OCI-LY1 (cell line): ENCODE results near the gene GBA2.

Experiments
- H2AFZ ChIP-seq: fragments of 200-600 bp; sonication (generic), shearing (Covaris generic); 2 replicates; pipeline ENCODE4 v1.6.0; 2014; ENCODE audit warnings: antibody characterized with exemption, mild to moderate bottlenecking, low read length
- H3F3A ChIP-seq: fragments of 200-600 bp; sonication (generic), shearing (Covaris generic); 2 replicates; pipeline ENCODE4 v1.6.0; 2014; ENCODE audit warnings: mild to moderate bottlenecking, antibody characterized with exemption, low read length, moderate library complexity; ENCODE audit not compliant: insufficient read depth
- H3K27ac ChIP-seq: fragments of 200-600 bp; sonication (generic); 2 replicates; pipeline ENCODE4 v1.5.1; 2014; ENCODE audit warnings: low read length, mixed run types, mild to moderate bottlenecking, low read depth; ENCODE audit not compliant: poor library complexity, severe bottlenecking
- H3K27me3 ChIP-seq: fragments of 200-600 bp; sonication (generic); 2 replicates; pipeline ENCODE4 v1.6.0; 2014; ENCODE audit warnings: antibody characterized with exemption, mild to moderate bottlenecking, low read length, moderate library complexity; ENCODE audit not compliant: insufficient read depth
- H3K36me3 ChIP-seq: fragments of 200-600 bp; sonication (generic); 2 replicates; pipeline ENCODE4 v1.6.1; 2014; ENCODE audit warnings: mild to moderate bottlenecking, antibody characterized with exemption, low read length, moderate library complexity, mixed read lengths; ENCODE audit not compliant: insufficient read depth
- H3K4me1 ChIP-seq: fragments of 200-600 bp; sonication (generic); 2 replicates; pipeline ENCODE4 v1.5.1; 2014; ENCODE audit warnings: mild to moderate bottlenecking, low read length, moderate library complexity; ENCODE audit not compliant: insufficient read depth, severe bottlenecking
- H3K4me2 ChIP-seq: fragments of 200-600 bp; sonication (generic), shearing (Covaris generic); 2 replicates; pipeline ENCODE4 v1.6.1; 2014; ENCODE audit warnings: low read length
- H3K4me3 ChIP-seq: fragments of 200-600 bp; sonication (generic); 2 replicates; pipeline ENCODE4 v1.5.1; 2014; ENCODE audit warnings: low read length, low read depth, mild to moderate bottlenecking, mixed read lengths; ENCODE audit not compliant: poor library complexity, severe bottlenecking
- H3K79me2 ChIP-seq: fragments of 200-600 bp; shearing (Covaris generic); 2 replicates; pipeline ENCODE4 v1.6.1; 2016; ENCODE audit warnings: mixed run types, low read length, mixed read lengths; ENCODE audit not compliant: insufficient read depth
- H3K9ac ChIP-seq: fragments of 200-600 bp; sonication (generic), shearing (Covaris generic); 2 replicates; pipeline ENCODE4 v1.6.1; 2014; ENCODE audit warnings: mild to moderate bottlenecking, low read length, mixed read lengths
- H3K9me2 ChIP-seq: fragments of 200-600 bp; sonication (generic), shearing (Covaris generic); 2 replicates; pipeline ENCODE4 v1.6.1; 2014; ENCODE audit warnings: low read depth, mild to moderate bottlenecking, low read length, mixed read lengths
- H3K9me3 ChIP-seq: fragments of 200-600 bp; shearing (Covaris generic); 2 replicates; pipeline ENCODE4 v1.6.1; 2014; ENCODE audit warnings: low read length, mixed read lengths
- H4K20me1 ChIP-seq: fragments of 200-600 bp; sonication (generic), shearing (Covaris generic); 2 replicates; pipeline ENCODE4 v1.6.0; 2016; ENCODE audit warnings: mild to moderate bottlenecking, low read length; ENCODE audit not compliant: insufficient read depth
- CTCF ChIP-seq: fragments of 200-600 bp; sonication (generic), shearing (Covaris generic); IDR thresholded peaks from 2 replicates; pipeline ENCODE4 v1.5.1; 2017; ENCODE audit warnings: mild to moderate bottlenecking, antibody characterized with exemption, low read length, moderate library complexity, mixed read lengths
- EZH2 ChIP-seq: fragments of 200-600 bp; sonication (generic), shearing (Covaris generic); IDR thresholded peaks from 2 replicates; pipeline ENCODE4 v1.8.0; 2017; ENCODE audit warnings: borderline replicate concordance, mixed run types, mild to moderate bottlenecking, antibody characterized with exemption, low read length, moderate library complexity, mixed read lengths

The GBA2 gene

DNA sequence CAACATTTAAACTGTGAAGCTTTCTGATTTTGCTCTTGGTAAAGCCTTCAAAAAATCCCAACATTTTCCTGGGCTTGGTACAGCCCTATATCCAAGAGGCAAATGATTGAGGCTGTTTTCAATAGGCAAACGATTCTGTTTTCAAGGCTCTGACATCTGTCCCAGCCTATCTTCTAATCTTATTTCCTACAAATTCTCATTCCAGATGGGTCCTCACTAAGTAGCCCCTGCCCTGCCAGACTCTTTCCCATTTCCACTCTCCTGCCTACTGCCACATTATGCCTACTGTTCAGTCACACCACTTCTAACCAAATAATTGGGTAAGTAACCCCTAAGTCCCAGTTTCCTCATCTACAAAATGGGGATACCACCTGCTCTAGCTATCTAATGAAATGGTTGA is 3.5 kb downstream of the GBA2 start:
- H3K36me3 ChIP-seq = peaks cover 31% of the 10 kb centered on the region
- no peaks in the 10 kb centered on the region for H3F3A ChIP-seq
- TF ChIP-seq EZH2 = no peak
- no peak for TF ChIP-seq CTCF
- H3K27me3 ChIP-seq = no peaks in the 10 kb centered on the region
- peak overlapping the region; percentile 76 for H3K4me3 ChIP-seq
- H3K27ac ChIP-seq = no peak overlapping the region
- peaks cover 29% of the 10 kb centered on the region for H3K79me2 ChIP-seq
- no peaks in the 10 kb centered on the region for H4K20me1 ChIP-seq
- peaks cover 36% of the 10 kb centered on the region for H3K4me1 ChIP-seq
- no peaks in the 10 kb centered on the region for H3K9me3 ChIP-seq
- peak overlapping the region; percentile 79 for H3K4me2 ChIP-seq
- peak overlapping the region; percentile 6; the same call in 1 of the 2 replicates for H3K9ac ChIP-seq
- no peaks in the 10 kb centered on the region for H3K9me2 ChIP-seq
- no peak overlapping the region for H2AFZ ChIP-seq

- no peaks in the 10 kb centered on the region for H3F3A ChIP-seq
- H3K79me2 ChIP-seq = peaks cover 29% of the 10 kb centered on the region
- H4K20me1 ChIP-seq = no peaks in the 10 kb centered on the region
- H3K4me1 ChIP-seq = peaks cover 28% of the 10 kb centered on the region
- H3K27ac ChIP-seq = no peak overlapping the region
- H3K4me3 ChIP-seq = no peak overlapping the region
- TF ChIP-seq EZH2 (no peak), CTCF (no peak)
- H3K4me2 ChIP-seq = no peak overlapping the region
- H3K9me2 ChIP-seq = no peaks in the 10 kb centered on the region
- peaks cover 46% of the 10 kb centered on the region for H3K36me3 ChIP-seq
- no peaks in the 10 kb centered on the region for H3K9me3 ChIP-seq
- no peak overlapping the region for H2AFZ ChIP-seq
- no peak overlapping the region for H3K9ac ChIP-seq
- no peaks in the 10 kb centered on the region for H3K27me3 ChIP-seq
Observed at GRCh38 chr9:35743880-35744518, 5.0 kb downstream of the GBA2 start.

DNA sequence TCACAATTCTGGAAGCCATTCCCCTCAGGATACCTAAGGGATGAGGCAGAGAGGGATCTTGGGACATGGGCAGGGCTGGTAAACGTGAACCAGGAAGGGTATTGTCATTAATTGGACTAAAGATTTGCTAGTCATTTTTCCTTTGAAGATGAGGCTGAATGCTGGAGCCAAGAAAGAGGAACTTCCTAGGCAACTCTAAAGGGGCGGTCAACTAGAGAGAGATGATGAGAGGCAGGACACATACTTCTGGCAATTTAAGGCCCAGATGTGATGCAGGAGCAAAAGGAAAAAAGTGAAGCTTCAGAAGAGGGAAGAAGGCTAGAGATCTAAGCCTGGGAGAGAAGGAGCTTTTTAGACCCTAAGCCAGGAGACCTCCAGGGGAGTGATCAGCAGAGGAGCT is 5.6 kb downstream of the GBA2 start:
- H3K9me2 ChIP-seq = no peaks in the 10 kb centered on the region
- H2AFZ ChIP-seq = no peak overlapping the region
- H3K36me3 ChIP-seq = peaks cover 52% of the 10 kb centered on the region
- no peaks in the 10 kb centered on the region for H4K20me1 ChIP-seq
- H3K4me3 ChIP-seq = no peak overlapping the region
- H3K79me2 ChIP-seq = peaks cover 28% of the 10 kb centered on the region
- TF ChIP-seq EZH2 (no peak), CTCF (no peak)
- no peak overlapping the region for H3K4me2 ChIP-seq
- H3K27me3 ChIP-seq = no peaks in the 10 kb centered on the region
- H3K4me1 ChIP-seq = peaks cover 28% of the 10 kb centered on the region
- no peaks in the 10 kb centered on the region for H3F3A ChIP-seq
- no peak overlapping the region for H3K27ac ChIP-seq
- H3K9ac ChIP-seq = no peak overlapping the region
- no peaks in the 10 kb centered on the region for H3K9me3 ChIP-seq
